Fibroblast of skin of left quadriceps (primary cell): ENCODE data around the gene RFX6.

Source experiments
- DNase-seq, 2 experiments: peaks; one replicate each; pipeline ENCODE4 v3.0.0-alpha.2; 2013; ENCODE audit warnings: low read depth in 2 of 2

The RFX6 gene

DNA sequence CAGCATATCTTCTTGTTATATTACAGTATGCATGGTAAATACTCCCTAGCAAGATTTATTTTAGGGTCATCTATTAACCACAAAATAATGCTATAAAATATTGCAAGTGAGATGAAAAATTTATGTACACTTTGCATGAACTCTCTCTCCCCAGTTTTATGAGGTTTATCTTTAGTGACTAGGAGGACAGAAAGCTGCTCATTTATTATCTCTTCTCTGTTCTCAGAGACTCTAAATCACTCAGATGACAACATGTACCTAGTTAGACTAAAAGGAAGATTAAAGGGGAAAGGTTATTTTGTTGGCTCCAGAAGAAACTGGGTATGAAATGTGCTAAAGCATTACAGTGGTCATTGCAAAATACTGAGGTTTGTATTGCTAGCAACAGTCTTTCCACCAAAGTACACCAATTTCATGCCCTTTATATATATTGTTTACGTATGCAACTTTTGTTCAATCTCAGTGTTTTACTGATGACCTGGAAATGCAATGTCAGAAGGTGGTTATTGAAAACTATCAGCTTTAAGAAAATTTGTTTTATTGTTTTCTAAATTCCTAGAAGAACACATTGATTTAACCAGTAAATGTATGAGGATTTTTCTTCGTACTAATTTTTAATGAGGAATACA is 11.8 kb downstream of the RFX6 start:
- DNase-seq: no peak

DNA sequence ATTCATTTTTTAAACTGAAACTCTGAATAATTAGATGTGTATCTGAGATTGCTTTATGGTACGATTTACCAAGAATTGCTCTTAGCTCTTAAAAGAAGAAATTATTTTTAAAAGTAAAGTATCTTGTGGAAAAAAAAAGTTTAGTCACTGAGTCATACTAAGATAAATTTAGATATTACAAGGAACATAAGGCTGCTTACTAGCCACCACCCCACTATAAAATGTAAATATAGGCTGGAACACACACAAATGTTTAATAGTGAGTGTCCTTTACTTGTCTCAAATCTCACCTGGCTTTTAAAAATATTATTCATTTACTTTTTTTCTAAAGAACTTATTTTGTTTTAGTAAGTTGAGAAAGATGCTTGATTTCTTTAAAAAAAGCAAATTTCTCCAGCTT is 17.6 kb downstream of the RFX6 start:
- DNase-seq: no peak

- DNase-seq: no peak
Observed at GRCh38 chr6:116895935-116896334, 18.9 kb downstream of the RFX6 start.

GRCh38 chr6:116902634-116903033 is 25.6 kb downstream of the RFX6 start:
- no peak for DNase-seq

GRCh38 chr6:116922853-116923548 is 46.0 kb downstream of the RFX6 start:
- DNase-seq: no peak

DNA sequence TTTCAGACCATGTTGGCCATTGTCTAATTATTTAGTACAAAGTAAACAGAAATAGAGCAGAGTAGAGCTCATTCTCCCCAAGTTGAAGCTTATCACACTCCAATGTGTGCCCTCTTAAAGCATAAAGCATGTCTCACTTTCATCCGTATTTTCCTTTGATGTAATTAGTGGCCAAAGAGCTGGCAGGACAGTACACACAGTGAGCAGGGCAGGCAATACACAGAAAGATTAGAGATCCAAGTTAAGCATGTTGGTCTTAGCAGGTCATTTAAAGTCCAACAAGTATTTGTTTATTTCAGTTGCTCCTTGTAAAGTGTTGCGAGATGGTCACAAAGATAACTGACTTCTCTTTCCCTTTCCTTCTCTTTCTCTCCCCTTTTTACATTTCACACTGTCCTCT is 47.2 kb downstream of the RFX6 start:
- DNase-seq: no peak

DNA sequence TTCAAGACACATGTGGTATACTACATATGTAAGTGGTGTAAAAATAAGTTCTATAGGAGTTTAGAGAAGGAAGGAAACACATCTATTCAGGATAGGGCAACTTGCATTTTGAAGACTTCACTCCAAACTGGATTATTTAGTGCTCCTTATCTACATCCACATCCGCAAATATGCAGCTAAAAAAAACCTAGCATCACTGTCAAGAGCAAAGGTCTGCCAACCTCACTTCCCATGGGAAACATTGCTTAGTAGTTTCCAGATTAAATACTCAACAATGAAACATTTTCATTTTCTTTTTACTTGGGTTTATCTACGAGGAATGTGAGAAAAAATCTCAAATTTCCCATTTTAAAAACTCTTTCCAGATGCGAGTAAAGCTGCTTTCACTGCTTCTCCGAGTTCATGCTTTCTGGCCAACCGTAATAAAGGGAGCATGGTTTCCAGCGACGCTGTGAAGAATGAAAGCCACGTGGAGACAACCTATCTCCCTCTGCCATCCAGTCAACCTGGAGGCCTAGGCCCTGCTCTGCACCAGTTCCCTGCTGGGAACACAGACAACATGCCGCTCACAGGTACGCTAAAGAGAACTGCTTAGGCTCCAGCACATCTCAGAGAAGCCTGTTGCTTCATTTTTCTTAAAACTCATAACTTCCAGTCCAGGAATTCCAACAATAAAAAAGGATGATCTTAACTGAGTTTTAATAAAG is 48.2 kb downstream of the RFX6 start:
- DNase-seq: no peak

DNA sequence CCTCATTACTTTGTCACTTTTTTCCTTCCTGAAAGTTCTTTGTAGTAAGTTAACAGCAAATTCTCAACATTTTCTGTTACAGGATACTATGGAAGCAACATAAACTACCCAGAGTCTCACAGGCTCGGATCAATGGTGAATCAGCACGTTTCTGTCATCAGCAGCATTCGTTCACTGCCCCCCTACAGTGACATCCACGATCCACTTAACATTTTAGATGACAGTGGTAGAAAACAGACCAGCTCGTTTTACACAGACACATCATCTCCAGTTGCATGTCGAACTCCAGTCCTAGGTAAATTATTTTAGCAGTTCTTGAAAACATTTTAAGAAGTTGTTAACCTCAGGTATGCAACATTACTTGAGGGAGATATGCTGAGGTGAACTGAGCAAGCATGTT is 51.6 kb downstream of the RFX6 start:
- no peak for DNase-seq

DNA sequence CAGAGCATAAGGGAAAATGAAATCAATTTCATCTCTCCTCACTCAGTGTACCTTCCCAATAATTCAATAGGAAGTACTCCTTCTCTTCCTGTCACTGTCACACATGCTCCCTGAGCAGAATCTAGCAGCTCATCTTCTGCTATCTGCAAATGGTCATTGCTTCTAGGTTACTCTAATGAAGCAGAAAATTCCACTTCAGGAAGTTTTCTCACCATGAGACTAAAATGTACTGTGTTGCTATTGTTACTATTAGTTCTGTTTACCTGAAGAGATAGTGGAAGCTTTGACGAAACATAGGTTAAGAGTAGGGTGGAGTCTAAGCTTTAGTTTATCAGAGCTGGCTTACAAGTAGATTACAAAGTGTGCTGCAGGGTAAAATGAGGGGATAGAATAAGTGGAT is 52.8 kb downstream of the RFX6 start:
- no peak for DNase-seq

- DNase-seq: no peak
Observed at GRCh38 chr6:116931456-116931855, 54.4 kb downstream of the RFX6 start.

DNA sequence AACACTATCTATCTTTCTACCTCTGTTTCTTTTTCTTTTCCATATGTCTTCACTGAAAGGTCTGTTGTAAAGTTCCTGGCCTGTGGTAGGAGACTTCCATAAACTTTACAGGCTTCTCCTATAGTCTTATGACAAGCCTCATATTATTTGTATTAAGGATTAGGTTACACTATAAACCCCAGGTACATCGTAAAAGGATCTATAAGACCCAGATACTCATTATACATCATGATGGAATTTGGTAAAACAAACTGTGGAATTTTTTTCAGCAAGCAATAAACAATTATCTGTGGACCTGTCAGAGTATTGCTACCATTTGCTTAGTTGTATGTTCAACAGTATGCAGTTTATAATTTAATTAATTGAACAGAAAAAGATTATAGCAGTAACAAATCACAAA is 55.5 kb downstream of the RFX6 start:
- DNase-seq: no peak

DNA sequence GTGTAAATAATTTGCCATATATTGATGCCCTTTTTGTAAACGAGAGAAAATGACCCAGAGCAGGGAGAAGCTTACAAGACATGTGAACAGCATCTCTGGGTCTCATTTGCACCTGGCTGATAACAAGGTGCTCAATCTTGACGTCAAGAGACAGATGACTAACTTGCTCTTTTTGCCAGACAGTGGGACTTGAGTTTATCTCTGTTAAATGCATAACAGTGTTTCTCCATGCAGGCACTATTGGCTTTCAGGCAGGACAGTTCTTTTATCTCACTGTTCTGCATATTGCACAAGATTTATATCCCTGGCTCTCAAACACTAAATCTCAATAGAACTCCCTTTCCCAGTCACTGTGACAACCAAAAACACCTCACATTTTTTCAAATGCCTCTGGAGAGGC is 56.4 kb downstream of the RFX6 start:
- DNase-seq: no peak

- DNase-seq: no peak
Observed at GRCh38 chr6:116938305-116938704, 61.3 kb downstream of the RFX6 start.

DNA sequence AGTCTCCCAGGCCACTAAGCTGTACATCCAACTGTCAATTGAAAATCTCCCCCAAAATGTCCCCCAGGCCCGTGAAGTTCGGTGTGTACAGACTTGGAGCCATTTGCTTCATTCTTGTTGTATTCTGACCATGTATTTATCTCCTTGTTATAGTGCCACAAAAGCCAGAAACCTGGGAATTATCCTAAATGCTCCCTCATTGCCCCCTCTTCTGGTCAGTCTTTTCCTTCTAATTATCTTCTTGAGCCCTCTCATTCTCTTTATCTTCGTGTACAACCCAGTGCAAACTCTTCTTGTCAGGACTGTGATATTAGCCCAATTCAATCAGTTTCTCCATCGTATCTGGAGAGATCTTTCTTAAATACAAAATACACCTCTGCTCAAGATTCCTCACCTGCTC is 64.7 kb downstream of the RFX6 start:
- DNase-seq: no peak

- no peak for DNase-seq
Observed at GRCh38 chr6:116945809-116946208, 68.8 kb downstream of the RFX6 start.

DNA sequence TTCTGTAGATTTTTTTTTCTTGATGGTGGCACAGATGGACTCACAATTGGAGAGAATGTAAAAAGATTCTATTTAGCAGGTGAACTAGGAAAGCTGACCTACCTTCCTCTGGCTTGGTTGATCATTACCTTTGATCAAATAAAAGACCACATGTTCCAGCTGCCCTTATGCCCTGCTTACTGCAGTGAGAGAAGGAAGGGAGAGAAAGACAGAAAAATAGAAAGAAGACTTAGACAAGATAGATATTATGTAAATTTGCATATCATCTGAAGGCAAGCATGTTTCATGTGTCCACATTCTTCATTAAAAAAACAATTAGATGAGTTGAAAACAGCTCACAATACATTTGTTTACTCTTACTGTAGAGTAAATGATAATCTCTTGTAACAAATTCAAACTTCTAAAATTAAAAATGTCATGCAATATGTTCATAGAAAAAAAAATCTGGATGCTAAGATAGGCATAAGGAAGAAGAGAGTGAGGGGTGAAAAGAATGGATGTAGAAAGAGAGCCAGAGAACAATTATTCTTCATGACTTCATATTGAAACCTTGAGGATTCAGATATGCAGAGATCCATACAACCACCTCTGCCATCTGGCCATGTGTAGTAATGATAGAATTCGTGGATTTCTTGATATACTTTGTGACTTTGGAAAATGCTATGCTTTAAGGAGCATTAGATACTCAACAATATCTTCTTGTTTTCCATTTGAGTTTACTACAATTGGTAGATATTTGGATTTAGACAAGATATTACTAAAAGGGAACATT is 71.7 kb downstream of the RFX6 start:
- DNase-seq: no peak

DNA sequence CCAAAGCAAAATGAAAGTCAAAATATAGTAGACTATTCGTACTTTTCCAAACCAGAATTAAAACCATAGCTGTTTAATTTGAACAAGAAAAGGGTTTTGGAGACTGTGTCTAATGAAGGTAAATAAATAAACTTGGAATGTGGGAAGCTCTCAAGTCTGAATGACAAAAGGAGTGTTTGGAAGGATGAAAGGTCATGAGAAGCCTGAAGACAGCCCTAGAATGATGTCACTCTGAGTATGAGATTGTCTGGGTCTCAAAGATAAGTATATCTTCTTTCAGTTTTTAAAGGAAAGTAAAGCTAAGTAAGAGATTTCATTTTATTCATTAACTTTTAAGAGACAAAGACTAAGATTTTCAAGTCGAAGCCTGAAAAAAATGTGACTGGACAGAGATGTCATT is 72.9 kb downstream of the RFX6 start:
- no peak for DNase-seq

GRCh38 chr6:116954335-116954734 is 77.3 kb downstream of the RFX6 start:
- DNase-seq: no peak

DNA sequence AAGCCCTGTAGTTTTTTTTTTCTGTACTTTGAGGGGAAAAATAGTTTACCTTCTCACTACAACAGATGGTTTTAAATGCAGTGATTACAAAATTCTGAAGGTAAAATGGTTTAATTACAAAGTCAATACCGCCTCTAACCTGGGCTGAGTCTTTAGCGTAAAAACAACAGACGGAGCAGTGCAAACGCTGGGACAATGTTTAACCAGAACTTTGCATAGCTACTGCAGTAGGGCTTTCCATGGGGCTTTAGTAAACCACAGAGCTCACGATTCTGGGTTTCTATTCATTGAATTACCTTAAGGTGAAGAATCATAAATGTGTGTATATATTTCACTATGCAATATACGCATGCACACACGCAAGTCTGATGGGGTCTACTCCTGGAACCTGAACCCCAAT is 77.9 kb downstream of the RFX6 start:
- no peak for DNase-seq

DNA sequence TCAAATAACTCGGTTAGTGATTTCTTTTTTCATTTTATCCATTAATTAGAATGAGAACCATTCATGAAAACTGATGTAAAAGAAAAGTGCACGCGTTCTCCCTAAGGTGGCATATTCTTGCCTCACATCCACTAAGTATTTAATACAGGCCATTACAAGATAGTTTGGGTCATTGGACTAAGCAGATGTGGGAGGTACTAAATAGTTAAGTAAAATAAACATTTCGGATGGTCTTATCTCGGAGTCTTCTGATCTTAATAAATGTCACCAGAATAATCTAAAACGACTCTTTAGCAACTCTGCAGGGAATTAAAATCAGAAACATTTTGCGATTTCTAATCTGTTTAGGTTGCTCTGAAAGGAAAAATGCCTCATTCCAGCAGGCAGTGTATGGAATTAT is 78.7 kb downstream of the RFX6 start:
- DNase-seq: no peak

GRCh38 chr6:116963972-116964371 is 86.9 kb downstream of the RFX6 start:
- no peak for DNase-seq
